ENCODE data around the gene PRKACB.

- TF ChIP-seq REST (IDR thresholded peaks at IDR 0.05; ENCODE audit: low read depth) (no peak), RAD21 (IDR thresholded peaks at IDR 0.05; ENCODE audit: low read depth) (no peak), TAF1 (IDR thresholded peaks at IDR 0.05; ENCODE audit: low read depth) (no peak), MAX (IDR thresholded peaks at IDR 0.05) (no peak), TEAD4 (IDR thresholded peaks at IDR 0.05) (no peak), YY1 (IDR thresholded peaks at IDR 0.05; ENCODE audit: low read depth) (no peak), CEBPB (IDR thresholded peaks at IDR 0.05) (no peak), EP300 (IDR thresholded peaks at IDR 0.05; ENCODE audit: borderline replicate concordance) (no peak), CREB1 (IDR thresholded peaks at IDR 0.05; ENCODE audit: low read depth) (no peak), TCF12 (IDR thresholded peaks at IDR 0.05; ENCODE audit: low read depth) (no peak), FOXM1 (IDR thresholded peaks at IDR 0.05; ENCODE audit: borderline replicate concordance, low read depth) (no peak), USF1 (IDR thresholded peaks at IDR 0.05) (no peak), ZBTB7A (IDR thresholded peaks at IDR 0.05; ENCODE audit: low read depth) (no peak), EGR1 (IDR thresholded peaks at IDR 0.05) (no peak)
Measured at GRCh38 chr1:84268346-84268745, 124.3 kb downstream of the PRKACB start.

Measured in Ishikawa (cell line).